T-helper 9 cell (primary cell): ENCODE results near the gene RALGAPA2.

ENCODE experiments used
- DNase-seq: peaks from one replicate; pipeline ENCODE4 v3.0.0-alpha.2; 2020

The RALGAPA2 gene

DNA sequence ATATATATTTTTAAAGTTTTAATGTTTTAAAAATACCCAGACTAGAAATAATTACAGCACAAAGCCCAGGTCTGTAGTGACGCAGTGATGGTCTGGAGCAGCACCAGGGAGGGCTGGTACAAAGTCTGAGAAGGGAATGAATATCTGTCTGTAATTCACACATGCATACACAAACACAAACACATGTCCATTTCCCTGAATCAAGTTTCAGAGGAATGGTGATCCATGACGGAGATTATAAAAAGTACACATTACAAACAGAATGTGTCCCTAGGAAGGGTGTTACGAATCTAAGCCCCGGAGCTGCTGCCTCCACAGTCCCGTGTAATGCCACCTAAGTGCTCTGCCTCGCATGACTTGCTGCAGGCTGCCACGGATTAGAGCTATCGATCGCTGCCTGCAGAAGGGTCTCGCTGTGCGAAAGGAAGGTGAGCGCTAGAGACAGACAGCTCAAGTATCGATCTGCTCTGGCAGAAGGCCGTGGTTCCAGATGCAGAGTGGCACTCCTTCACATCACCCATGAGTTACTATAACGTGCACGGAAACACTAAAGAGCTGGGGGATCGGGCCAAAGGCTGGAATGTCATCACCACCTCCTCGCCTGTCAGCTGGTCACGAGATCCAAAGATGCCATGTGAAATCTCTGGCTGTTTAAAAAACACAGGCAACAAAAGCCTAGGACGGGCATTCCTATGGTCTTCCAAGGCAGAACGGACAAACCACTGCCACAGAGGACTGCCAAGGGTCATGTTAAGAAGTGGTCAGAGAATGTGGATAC is 257.4 kb downstream of the RALGAPA2 start:
- DNase-seq: no peak

DNA sequence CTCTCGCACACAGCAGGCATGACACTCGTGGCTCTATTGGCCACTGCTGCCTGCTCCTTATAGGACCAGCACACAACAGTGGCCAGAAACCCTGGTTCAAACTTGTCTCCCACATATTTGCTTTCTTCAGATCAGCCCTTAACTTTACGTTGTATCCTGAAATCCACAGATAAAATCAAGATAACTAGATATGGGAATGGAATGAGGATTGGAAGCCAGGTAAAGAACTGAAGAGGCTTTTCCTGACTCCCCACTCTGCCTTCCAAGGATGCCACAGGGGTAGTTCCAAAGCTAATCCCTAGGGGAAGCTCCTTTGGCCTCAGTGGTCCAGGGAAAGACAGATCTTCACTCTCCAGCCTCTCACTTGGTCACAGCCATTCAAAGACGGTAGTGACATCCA is 258.1 kb downstream of the RALGAPA2 start:
- no peak for DNase-seq

DNA sequence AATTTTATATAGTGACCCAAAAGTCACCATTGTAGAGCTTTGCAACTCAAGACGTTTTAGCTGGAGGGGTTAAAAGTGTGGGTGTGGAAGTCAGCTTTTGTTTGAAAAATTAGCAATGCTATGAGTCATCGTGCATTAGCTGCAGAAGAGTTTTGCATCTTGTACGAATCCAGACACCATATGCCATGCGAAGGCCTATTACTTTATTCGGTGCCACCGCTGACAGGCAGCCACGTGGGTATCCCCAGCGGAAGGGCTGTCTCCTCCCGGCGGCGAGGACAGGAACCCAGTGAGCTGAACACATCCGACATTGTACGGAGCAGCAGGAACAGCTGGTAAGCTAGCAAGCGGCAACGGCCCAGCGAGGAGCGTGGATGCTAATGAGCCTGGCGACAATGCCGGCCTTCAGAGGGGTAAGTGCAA is 260.2 kb downstream of the RALGAPA2 start:
- peak; percentile 25 for DNase-seq

DNA sequence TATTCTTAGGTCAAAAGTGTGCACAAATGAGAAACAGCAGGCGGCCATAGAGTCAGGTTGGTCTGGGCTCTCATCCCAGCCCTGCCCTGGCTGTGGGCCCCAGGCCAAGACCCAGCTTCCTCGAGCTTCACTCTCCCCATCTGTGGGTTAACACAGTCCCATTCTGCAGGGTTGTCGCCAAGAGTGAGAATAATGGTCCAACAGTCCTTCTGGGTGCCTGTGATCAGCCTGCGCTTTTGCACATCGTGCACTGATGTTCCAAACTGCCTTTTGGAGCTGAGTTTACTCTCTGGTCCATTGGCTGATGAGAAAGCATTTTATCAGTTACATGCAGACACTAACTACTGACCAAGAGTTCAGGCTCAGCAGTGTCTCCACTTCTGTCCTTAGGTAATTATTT is 261.9 kb downstream of the RALGAPA2 start:
- DNase-seq: no peak

DNA sequence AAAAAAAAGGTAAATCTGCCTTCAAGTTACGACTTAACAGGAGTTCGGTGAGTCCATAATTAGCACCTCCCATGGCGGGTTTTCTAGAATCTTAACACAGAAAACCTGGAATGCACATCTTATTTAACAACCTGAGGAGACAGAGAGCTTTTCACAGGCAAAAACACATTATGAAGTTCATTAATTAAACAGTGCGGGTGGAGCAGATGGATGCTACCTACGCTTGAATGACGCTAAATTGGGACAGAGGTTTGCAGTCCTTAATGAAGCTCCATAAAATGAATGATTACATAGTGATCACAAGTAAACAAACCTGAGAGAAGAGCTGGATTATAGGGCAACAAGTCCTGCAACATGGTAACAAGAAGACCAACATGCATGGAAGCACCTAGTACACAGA is 263.6 kb downstream of the RALGAPA2 start:
- DNase-seq: no peak

DNA sequence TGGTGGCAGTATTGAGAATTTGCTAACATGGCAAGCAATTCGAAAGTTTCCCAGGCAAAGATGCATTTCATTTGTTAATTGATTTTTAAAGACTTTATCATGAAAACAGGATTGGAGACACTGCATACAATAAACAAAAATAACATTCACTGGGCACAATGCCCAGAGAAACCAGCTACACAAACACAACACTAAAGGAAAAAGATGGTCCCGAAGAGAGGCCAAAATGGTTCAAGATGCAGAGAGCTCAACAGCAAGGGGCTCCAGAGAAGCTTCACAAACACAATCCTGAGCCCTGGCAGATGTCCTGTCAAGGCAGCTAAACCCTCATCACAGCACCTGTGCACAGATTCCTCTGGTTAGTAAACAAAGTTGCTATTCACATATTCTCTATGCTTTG is 265.2 kb downstream of the RALGAPA2 start:
- no peak for DNase-seq

DNA sequence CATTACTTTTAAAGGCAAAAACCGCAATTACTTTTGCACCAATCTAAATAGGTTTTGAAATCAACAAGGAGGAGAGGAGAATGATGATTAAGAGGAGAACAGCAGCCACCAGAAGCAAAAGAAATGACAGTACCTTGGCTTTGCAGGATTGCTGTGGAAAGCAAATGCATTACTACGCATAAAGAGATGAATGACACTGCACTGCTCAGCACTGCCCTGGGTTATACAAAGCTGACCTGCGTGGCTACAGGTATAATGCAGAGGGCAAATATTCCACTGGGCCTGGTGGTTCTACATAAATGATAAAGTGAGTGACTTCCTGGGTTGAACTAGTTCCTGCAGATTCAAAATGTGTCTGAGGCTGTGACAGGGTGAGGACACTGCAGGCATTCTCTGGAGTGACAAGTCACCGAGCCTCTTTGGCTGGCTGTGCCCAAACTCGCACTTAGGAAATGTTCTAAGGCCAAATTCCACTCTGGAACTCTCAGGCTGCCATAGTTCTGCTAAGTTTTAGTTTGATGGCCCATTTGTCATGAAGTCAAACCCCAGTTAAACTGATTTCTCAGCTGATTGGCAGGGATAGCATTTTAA is 265.9 kb downstream of the RALGAPA2 start:
- DNase-seq: no peak

DNA sequence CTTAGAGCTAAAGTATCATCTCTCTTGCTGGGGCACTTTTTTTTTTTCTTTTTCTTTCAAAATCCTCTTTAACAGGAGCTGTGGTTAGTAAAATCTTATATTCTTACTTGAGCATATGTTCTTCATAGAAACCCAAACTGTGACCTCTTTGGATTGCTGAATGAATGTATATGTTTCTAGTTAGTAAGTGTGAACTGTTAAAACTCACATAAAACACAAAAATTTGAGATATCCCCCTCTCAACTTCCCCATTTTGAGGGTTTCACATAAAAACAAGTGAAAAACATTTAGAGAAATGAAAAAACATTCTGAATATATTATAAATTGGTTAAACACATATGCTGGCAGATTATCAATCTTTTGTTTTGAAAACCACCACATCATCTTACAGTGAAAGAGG is 266.4 kb downstream of the RALGAPA2 start:
- DNase-seq: no peak

DNA sequence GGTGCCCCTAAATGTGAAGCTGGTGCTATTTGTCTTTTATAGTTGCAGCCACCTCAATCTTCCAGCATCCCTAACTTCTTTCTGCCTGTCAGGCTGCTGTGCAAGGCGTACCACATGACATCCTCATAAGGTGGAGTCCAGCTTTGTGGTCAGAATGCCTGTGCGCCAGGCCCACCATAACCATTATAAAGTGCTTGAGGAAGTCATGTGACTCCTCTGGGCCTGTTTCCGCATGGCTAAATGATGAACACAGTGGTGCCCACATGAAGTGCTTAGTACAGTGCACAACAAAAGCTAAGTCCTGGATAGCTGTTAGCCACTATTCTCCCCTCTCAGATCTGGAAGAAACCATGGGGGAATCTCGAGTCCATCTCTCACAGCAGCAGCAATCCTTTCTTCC is 268.9 kb downstream of the RALGAPA2 start:
- no peak for DNase-seq

DNA sequence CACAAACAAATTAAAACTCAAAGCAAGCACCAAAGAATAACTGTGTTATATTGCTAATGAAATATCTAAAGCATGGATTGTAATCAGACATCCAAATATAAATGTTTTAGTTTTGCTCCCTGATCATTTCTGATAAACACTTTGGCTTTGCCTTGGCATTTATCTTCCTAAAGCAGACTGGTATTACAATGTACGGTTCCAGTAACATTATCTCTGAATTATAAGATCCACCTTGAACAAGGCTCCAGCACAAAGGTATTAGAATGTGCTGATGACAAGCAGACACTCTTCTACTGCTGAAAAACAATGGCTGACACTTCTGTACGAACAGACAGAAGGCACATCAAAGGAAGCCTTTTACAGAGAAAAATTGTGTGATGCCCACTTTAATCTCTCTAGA is 270.0 kb downstream of the RALGAPA2 start:
- no peak for DNase-seq

DNA sequence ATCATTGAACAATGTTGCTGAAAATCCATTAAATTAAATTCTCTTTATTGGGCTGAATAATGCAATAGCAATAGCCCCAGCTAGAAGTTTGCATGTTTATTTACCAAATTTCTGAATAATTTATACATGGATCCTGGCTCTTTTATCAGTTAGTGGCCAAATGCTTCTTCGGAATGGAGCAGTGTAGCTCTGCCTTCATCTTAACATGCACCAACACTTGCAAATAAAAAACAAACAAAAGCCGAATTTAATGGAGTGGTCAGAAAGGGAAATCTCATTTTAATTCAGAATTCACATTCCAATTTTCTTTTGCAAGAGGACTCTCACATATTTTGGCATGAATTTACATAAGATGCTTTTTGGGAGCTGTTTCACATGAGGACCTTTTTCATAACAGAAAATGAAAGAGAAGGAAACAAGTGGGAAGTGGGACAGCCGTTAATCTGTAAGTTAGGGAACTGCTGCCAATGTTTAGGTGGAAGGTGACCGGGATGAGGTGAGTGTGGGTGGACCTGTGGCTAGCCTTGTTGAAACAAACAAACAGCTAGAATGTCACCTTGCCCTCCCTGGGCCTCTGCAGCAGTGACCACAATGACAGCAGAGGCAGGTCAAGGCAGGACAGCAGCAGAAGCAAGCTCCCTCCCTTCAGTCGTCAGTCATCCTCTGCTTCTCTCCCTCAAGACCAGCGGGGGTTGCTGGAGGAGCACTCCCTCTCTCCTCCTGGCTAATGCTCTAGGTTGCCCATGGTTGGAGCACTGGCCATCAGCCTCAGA is 271.4 kb downstream of the RALGAPA2 start:
- DNase-seq: no peak

DNA sequence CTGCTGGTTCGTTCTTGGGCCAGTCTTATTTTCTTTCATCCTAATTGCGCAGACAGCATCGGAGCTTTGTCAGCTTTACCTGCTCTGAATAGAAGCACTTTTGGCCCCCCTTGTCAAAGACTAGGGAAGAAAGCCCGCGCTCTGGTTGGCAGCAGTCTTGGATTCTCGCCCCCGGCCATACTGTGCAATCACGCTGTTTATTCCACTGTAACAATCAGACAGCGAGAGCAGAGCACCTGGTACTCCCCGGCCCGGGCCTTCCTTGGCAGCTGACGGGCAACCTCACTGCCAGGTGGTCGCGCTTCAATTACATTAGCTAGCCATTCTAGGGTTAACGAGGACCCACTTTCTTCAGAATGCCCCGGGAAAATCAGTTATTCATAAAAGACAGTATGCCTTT is 272.0 kb downstream of the RALGAPA2 start:
- DNase-seq: no peak

DNA sequence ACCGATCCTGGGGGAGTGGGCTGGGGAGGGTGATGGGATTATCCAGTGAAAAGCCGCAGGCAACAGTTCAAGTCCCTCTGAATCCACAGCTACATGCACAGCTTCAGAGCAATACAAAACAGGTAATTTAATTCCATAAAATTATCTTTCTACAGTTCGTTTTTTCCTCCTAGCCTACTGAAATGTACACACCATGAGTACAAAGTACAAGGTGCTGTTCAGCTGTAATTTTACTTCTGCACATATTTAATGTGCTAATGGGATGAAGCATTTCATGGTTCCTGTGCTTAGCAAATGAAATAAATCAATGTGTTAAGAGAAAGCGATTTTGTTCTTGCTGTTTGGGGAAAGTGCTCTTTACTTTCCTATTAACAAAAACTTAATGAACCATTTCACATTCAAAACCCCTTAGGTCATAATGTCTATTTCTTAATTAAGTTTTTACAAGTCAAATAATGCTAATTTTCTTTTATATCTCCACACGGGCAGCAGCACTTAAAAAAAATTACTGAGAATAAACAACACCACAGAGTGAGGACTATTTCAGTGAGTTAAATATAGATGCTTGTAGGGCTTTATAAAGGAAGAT is 272.7 kb downstream of the RALGAPA2 start:
- DNase-seq: no peak

DNA sequence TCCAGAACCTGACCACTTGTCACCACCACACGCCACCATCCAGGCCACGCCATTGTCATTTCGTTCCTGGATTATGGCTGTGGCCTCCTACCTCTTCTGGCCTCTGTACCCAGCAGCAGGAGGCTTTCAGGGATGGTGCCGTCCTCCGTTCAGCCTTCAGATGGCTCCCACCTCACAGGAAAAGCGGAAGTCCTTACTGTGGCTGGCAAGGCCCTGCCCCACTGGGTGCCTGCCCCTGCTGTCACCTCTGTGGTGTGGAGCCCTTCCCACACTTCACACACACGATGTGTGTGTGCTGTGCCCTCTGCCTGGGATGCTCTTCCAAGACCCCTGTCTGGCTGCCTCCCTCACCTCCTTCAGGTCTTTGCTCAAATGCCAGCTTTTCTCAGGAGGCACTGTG is 275.1 kb downstream of the RALGAPA2 start:
- DNase-seq: no peak

DNA sequence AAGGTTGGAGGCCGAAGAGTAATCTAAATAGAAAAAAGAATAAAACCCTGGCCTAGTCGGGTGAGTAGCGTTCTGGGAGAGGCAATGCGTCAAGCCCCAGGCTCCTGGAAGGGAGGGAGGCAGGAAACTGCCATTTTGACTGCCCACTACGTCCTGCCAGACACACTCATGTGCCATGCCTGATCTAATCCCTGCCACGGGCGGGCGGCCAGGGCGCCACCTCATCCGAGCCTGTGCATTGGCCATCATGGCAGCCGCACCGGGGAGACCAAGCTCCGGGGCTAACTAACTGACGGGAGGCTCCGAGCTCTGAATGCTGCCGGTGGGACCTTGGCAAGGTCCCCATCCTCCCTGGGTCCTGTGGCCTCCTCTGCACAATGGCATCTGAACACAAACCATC is 275.8 kb downstream of the RALGAPA2 start:
- DNase-seq: no peak

DNA sequence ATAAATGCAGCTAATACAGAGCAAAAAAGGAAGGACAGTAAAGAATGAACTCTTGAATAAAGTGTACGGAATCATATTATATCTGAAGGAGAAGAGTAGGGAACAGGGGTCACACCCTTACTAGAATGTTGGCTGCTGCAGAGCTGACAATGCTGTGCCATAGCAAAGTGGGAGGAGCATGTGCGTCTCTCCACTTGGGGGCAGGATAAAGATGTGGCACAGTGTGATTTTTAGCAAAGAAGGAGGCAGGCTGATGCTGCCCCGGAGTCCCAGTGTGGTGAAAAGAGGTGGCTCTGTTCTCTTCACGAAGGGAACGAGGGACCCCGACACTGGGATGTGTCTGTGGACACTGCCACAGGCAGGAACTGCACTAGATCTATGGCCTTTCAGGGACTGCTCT is 277.0 kb downstream of the RALGAPA2 start:
- no peak for DNase-seq

DNA sequence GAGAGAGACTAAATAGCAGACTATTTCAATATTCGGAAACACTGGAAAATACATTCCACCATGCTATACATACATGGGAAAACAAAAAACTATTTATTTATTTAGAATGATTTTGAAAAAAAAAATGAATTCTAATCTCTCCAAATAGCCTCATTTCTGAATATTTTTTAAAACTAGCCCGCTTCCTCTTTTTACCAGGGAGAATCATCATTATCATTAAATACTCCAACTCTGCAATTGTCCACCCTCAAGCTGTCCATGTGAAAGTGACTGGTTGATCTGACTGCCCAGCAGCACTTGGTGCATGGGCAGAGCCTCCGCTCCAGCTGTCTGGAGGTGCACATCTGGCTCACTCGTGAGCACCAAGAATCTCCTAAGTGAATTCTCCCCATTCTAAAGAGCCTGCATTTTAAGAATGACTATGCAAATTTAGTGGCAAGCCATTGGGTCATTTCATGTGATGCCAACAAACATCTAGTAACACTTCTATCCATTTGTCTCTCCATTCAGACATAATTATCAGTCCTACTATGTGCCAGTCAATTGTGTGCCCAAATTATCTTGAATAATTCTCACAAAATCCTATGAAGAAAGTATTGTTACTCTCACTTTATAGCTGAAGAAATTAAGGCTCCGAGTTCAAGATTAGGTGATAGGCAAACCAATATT is 279.7 kb downstream of the RALGAPA2 start:
- no peak for DNase-seq

DNA sequence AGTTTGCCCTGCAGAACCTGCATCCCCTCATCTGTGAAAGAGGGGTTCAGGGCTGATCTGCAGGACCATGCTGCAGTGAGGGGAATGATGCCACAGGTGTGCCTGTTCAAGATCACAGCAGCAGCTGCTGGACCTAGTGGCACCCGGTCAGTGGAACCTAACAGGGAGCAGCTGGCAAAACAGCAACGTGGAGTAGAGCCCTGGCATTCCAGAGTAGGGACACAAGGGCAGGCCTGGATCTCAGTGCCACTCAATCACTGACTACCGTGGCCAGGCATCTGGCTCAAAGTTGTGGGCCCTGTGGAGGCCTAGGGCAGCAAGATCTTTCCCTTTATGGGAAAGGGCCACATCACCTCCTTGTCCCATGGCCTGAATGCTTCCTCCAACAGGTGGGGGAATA is 282.4 kb downstream of the RALGAPA2 start:
- DNase-seq: no peak

DNA sequence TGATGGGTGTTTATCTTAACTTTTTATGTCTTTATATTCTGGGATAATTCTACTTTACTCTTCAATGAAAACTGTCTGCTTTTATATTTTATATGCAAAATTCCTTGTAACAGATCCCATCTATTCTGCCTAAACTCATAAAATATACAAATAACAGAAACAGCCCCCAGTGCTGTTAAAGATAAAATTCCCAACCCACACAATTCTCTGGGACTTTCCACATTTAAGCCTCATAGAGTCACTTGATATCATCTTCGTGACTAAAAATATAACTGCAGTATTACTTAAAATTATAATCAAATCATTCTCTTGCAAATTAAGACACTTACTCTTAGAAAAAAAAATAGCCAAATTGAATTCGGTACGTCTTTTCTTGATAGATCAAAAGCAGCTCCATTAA is 284.4 kb downstream of the RALGAPA2 start:
- DNase-seq: no peak

DNA sequence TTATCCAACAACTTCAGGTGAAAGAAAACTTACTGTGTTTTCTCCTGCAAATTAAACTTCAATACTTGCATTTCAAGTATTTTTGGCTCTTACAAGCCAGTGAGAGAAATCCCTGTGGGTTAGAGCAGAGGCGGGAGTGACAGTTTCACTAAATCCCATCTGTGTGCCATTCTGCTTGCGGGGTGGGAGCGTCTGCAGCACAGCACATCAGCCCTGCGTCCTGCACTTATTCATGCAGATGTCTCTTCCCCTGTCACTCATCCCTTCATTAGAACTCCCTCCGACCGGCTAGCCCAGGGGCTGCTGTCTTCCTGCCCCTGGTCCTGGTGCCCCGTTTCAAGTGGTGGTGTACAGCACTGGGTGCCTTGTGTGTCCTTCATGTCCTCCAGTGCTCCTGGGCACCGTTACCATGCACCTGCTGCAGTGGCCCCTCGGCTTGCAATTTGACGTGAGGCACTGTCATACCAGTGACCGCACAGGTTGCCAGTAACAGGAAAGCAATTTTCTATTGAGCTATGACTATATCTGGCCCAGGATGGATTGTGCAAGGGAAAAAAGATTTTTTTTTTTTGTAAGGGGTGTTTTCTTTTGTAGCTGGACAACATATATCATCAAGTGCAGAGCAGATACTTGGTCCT is 285.1 kb downstream of the RALGAPA2 start:
- DNase-seq: no peak

DNA sequence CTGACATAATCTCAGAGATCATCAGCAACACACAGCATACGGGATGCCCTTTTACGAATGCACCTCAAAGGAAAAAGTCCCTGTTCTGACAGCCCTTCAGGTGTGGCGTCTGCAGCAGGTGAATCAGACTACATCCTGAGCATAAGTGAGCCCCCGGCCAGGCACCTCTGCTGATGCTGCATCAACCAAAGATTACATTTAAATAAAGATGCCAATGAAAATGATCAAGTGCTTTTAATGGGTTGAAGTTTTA is 285.9 kb downstream of the RALGAPA2 start:
- no peak for DNase-seq

DNA sequence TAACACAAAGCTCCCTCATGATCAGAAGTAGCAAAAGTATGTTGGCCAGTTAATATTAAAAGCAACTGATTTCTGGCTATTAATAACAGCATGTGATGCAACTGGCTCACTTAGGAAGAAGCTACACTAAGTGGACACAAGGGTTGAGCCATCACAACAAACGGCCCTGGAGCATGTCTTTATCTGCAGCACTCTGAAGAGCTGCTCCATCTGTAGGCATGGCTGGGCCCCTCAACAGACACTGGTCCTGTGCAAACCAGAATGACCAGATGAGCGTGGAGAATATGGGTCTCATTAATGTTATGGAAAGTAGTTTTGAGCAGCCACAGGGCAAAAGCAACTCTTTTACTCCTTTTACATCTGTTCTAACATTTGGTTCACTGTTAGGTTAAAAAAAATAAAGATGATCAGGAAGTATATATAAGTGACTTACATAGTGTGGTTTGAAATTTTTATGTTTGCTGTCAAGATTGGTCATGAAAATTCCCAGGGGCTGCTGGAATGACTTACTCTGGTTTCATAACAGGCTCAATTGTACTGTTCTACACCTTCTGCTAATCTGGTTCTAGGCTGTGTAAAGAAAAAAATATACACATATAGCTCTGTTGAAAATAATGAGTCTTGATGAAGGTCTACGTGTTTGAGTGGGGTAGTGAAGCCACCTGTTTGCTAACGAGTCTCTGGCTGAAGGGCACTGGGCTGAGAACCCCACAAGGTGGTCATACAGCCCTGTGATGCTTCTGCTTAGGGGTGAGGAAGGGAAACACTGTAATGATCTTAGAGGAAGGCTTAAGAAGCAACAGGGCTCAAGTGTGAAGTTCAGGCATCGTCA is 286.4 kb downstream of the RALGAPA2 start:
- no peak for DNase-seq
